Measurements from ENCODE around the gene RPL22L1.
"Not testable (repeated sequence)": the region's sequence is repeated elsewhere in the genome, so short reads cannot be mapped to it uniquely, and the experiment has no call there.

Gene RPL22L1

DNA sequence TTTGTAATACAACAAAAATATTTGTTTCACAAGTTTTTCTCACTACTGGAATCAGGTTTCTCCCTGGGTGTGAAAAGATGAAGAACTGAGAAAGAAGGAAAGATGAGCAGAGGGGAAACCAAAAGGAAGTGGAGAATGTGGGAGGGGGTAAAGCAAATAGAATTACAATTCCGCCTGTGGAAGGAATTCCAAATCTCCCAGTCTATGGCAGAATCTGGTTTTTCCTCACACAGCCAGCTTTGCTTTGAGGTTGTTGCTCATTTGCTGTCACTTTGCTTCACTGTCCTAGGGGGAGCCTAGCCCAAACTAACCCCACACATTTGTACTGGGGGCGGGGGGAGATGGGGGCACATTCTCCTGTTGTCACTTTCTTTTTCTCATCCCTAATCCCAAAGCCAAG lies 43.9 kb downstream of the RPL22L1 start:
- DNase-seq, result no peak

DNA sequence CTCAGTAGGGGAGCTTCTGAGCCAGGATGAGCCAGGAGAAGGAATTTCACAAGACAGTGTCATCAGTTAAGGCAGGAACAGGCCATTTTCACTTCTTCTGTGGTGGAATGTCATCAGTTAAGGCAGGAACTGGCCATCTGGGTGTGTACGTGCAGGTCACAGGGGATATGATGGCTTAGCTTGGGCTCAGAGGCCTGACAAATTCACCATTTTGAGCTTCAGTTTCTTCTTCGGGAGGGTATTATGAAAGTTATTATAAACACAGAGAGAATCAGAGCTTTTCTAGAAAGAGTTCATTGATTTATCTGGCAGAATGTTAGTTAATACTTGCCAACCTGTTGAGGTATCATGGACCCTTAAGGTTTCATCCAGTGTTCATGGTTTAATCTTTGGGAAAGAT lies 46.4 kb downstream of the RPL22L1 start:
- DNase-seq, result not testable (repeated sequence)

DNA sequence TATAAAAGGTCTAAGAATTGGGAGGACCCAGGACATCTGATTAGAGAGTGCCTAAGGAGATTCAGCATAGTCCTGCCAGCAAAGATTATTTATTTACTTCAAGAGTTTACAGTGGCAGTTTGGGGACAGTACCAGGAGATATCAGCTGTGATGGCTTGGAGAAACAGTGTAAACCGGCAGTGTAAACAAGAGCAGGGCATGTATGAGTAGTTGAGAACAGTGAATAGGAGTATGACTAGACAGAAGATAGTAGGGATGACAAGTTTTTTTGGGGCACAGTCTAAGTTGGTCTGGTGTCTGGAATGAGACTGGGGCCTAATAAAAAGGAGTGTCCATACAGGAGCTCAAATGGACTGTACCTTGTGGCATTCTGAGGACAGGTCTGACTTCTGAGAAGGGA lies 51.7 kb downstream of the RPL22L1 start:
- not testable (repeated sequence) for DNase-seq

DNA sequence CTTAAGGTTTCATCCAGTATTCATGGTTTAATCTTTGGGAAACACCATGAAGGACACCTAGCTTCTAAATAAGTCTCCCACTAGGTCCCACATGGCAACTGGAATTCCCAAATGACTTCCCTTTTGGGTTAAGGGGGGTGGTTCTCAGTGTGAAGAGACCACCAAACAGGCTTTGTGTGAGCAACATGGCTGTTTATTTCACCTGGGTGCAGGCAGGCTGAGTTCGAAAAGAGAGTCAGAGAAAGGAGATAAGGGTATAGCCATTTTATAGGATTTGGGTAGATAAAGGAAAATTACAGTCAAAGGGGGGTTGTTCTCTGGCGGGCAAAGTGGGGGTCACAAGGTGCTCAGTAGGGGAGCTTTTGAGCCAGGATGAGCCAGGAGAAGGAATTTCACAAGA lies 52.5 kb downstream of the RPL22L1 start:
- not testable (repeated sequence) for DNase-seq

DNA sequence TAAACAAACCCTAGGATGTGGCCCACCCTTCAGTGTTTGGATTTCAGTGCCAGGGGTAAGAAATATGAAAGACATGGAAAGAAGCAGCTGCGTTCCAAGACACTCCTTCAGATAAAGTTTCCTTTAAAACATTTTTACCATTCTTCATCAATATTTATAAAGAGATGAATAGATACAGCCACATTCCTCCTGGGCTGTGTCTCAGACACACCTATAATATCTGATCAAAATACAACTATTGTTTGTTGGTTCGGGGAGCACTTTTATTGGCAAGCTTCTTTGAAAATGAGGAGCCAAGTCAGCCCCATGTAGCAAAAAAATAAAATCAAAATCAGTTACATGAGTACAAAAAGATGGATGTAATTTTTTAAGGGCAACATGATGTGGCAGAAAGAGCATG lies 53.2 kb downstream of the RPL22L1 start:
- DNase-seq, result no peak

DNA sequence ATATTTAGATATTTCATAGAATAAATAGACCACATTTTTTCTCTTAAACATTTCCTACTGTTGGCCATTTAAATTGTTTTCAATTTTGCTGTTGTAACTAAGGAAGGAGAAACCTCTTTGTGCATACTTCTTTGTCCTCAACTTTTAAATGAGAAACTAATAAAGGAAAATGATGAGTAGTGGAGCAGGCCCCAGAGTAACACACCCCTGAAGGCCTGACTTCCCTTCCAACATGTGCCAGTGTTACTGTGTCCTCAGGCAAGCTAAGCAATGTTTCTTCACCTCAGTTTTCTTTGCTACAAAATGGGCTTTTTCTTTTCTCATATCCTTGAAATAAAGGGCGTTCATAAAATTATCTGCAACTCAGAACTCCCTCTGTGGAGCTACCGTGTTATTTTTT lies 53.7 kb downstream of the RPL22L1 start:
- no peak for DNase-seq

GRCh38 chr3:170815936-170816335 lies 54.1 kb downstream of the RPL22L1 start:
- DNase-seq, result no peak

GRCh38 chr3:170815340-170815739 lies 54.7 kb downstream of the RPL22L1 start:
- DNase-seq, result peak; percentile 61
